ENCODE data around the gene NCCRP1. TPM values are rescaled to one million over a fixed set of nuclear protein-coding genes. Genes with fewer than 3 reads are reported as not detected.

The NCCRP1 gene
- total RNA-seq, 4 donors from 2014 or later = 32.7 to 420 (median 277) TPM

GRCh38 chr19:39223703-39224279, 27.0 kb downstream of the NCCRP1 start:
- DNase-seq (ENCODE audit: low spot score in 2 of 2) = no peak
- H3K36me3 ChIP-seq = no peaks in the 10 kb centered on the region
- H3K27me3 ChIP-seq = peaks cover 19% of the 10 kb centered on the region
- TF ChIP-seq EP300 (IDR thresholded peaks at IDR 0.05) (no peak), POLR2AphosphoS5 (IDR thresholded peaks at IDR 0.05) (no peak), POLR2A (IDR thresholded peaks at IDR 0.05) (no peak)
- TF ChIP-seq, protein P1, sequence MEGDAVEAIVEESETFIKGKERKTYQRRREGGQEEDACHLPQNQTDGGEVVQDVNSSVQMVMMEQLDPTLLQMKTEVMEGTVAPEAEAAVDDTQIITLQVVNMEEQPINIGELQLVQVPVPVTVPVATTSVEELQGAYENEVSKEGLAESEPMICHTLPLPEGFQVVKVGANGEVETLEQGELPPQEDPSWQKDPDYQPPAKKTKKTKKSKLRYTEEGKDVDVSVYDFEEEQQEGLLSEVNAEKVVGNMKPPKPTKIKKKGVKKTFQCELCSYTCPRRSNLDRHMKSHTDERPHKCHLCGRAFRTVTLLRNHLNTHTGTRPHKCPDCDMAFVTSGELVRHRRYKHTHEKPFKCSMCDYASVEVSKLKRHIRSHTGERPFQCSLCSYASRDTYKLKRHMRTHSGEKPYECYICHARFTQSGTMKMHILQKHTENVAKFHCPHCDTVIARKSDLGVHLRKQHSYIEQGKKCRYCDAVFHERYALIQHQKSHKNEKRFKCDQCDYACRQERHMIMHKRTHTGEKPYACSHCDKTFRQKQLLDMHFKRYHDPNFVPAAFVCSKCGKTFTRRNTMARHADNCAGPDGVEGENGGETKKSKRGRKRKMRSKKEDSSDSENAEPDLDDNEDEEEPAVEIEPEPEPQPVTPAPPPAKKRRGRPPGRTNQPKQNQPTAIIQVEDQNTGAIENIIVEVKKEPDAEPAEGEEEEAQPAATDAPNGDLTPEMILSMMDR (IDR thresholded peaks at IDR 0.05) = no peak
- WGBS = 24% methylated on average over 4 of the region's 4 CpGs
- no peak overlapping the region for H3K27ac ChIP-seq
- H3K9me3 ChIP-seq = no peaks in the 10 kb centered on the region
- H3K4me1 ChIP-seq = no peaks in the 10 kb centered on the region
- H3K4me3 ChIP-seq = no peak overlapping the region

DNA sequence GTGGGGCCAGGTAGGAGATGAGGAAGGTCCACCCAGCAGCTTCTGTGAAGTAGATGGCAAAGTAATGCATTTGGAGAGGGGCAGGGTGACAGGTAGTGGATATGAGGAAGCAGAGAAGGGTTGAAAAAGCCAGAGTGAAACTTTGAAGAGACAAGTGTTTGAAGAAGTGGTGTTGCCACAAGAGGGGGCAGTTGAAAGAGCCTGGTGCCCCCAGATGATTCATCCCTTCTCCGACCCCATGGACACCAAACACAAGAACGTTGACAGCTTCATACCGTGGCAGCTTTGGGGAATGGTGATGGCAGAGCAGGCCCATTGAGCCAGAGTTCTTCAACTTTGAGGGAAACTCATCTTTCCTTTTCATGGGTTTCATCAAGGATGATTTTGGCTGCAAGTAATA, 28.1 kb downstream of the NCCRP1 start:
- no peaks in the 10 kb centered on the region for H3K36me3 ChIP-seq
- no peak overlapping the region for H3K4me3 ChIP-seq
- peaks cover 19% of the 10 kb centered on the region for H3K27me3 ChIP-seq
- no peaks in the 10 kb centered on the region for H3K4me1 ChIP-seq
- DNase-seq (ENCODE audit: low spot score in 2 of 2) = no peak
- TF ChIP-seq POLR2AphosphoS5 (IDR thresholded peaks at IDR 0.05) (no peak), EP300 (IDR thresholded peaks at IDR 0.05) (no peak), POLR2A (IDR thresholded peaks at IDR 0.05) (no peak)
- TF ChIP-seq, protein P1 (IDR thresholded peaks at IDR 0.05) = no peak
- no peak overlapping the region for H3K27ac ChIP-seq
- no peaks in the 10 kb centered on the region for H3K9me3 ChIP-seq
- 34% methylated on average over 3 of the region's 3 CpGs for WGBS

GRCh38 chr19:39230096-39230764, 33.5 kb downstream of the NCCRP1 start:
- no peak overlapping the region for H3K4me3 ChIP-seq
- no peaks in the 10 kb centered on the region for H3K4me1 ChIP-seq
- no peak overlapping the region for H3K27ac ChIP-seq
- no peaks in the 10 kb centered on the region for H3K36me3 ChIP-seq
- TF ChIP-seq, protein P1 (IDR thresholded peaks at IDR 0.05) = no peak
- TF ChIP-seq EP300 (IDR thresholded peaks at IDR 0.05) (no peak), POLR2A (IDR thresholded peaks at IDR 0.05) (no peak)
- no peaks in the 10 kb centered on the region for H3K9me3 ChIP-seq
- 72% methylated on average over 2 of the region's 2 CpGs for WGBS
- no peak for DNase-seq (ENCODE audit: low spot score in 2 of 2)
- peaks cover 15% of the 10 kb centered on the region for H3K27me3 ChIP-seq

DNA sequence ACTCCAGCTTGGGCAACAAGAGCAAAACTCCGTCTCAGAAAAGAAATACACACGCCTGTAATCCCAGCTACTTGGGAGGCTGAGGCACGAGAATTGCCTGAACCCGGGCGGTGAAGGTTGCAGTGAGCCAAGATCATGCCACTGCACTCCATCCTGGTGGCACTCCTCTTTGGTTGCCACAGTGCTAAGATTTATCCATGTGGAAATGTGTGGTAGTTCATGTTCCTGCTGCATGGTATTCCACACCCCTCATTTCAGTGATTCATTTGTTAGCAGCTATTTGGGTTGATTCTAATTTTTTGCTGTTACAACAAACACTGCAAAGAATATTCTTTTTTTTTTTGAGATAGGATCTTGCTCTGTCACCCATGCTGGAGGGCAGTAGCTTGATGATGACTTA, 35.9 kb downstream of the NCCRP1 start:
- WGBS = 93% methylated on average over 5 of the region's 5 CpGs
- Histone ChIP-seq H3K27me3 (peaks cover 17% of the 10 kb centered on the region), H3K4me3 (no peak overlapping the region), H3K27ac (no peak overlapping the region), H3K36me3 (no peaks in the 10 kb centered on the region), H3K9me3 (no peaks in the 10 kb centered on the region), H3K4me1 (peaks cover 2% of the 10 kb centered on the region)
- DNase-seq (ENCODE audit: low spot score in 2 of 2) = no peak
- TF ChIP-seq EP300 (IDR thresholded peaks at IDR 0.05) (no peak), POLR2AphosphoS5 (IDR thresholded peaks at IDR 0.05) (no peak), POLR2A (IDR thresholded peaks at IDR 0.05) (no peak)
- TF ChIP-seq, protein P1 (IDR thresholded peaks at IDR 0.05) = no peak

GRCh38 chr19:39236527-39236926, 39.8 kb downstream of the NCCRP1 start:
- no peak overlapping the region for H3K4me3 ChIP-seq
- DNase-seq (ENCODE audit: low spot score in 2 of 2) = no peak
- WGBS = 59% methylated on average over 12 of the region's 12 CpGs
- no peaks in the 10 kb centered on the region for H3K9me3 ChIP-seq
- H3K36me3 ChIP-seq = no peaks in the 10 kb centered on the region
- TF ChIP-seq POLR2A (IDR thresholded peaks at IDR 0.05) (no peak), POLR2AphosphoS5 (IDR thresholded peaks at IDR 0.05) (no peak), EP300 (IDR thresholded peaks at IDR 0.05) (no peak)
- TF ChIP-seq, protein P1 (IDR thresholded peaks at IDR 0.05) = no peak
- peaks cover 5% of the 10 kb centered on the region for H3K4me1 ChIP-seq
- H3K27ac ChIP-seq = no peak overlapping the region
- H3K27me3 ChIP-seq = peaks cover 23% of the 10 kb centered on the region

Data from suprapubic skin (tissue), 4 donors.